Astrocyte of the hippocampus (primary cell): Measurements from ENCODE around the gene SYT8.
"Not testable (repeated sequence)": the region's sequence is repeated elsewhere in the genome, so short reads cannot be mapped to it uniquely, and the experiment has no call there.

Experiments
- DNase-seq: peaks from one replicate; pipeline ENCODE4 v3.0.0; 2011; ENCODE audit warnings: low read depth, low spot score

Gene SYT8

DNA sequence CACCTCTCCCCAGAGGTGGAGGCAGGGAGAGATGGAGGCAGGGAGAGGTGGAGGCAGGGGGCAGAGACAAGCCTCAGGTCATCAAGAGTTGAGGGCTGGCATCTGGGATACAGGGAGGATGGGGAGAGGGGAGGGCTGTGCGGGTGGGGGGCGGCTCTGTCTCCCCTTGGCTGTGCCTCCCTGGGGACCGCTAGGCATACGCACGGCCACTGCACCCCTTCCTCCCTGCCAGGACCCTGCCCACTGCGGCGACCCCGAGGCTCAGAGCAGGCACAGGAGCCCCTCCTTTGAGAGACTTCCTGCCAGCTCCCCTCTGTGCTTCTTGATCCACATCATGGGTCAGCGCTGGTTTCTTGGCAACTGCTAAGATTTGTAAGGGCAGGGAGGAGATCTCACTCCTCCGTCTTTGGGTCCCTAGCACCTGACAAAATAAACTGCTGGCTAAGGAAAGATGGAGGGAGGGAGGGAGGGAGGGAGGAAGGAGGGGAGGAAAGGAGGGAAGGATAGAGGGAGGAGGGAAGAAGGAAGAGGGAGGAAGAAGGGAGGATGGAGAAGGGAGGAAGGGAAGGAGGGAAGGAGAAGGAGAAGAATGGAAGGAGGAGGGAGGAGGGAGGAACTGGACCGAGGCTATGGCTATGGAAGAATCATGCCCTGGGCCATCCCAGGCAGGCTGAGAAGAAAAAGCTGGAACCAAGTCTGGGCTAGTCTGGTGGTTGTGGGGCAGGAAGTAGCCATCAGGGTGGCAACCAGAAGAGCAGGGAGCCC lies 38.4 kb downstream of the SYT8 start:
- DNase-seq: peak; percentile 41

GRCh38 chr11:1873813-1874150 lies 39.0 kb downstream of the SYT8 start:
- not testable (repeated sequence) for DNase-seq

GRCh38 chr11:1874441-1875092 lies 39.8 kb downstream of the SYT8 start:
- DNase-seq: not testable (repeated sequence)

DNA sequence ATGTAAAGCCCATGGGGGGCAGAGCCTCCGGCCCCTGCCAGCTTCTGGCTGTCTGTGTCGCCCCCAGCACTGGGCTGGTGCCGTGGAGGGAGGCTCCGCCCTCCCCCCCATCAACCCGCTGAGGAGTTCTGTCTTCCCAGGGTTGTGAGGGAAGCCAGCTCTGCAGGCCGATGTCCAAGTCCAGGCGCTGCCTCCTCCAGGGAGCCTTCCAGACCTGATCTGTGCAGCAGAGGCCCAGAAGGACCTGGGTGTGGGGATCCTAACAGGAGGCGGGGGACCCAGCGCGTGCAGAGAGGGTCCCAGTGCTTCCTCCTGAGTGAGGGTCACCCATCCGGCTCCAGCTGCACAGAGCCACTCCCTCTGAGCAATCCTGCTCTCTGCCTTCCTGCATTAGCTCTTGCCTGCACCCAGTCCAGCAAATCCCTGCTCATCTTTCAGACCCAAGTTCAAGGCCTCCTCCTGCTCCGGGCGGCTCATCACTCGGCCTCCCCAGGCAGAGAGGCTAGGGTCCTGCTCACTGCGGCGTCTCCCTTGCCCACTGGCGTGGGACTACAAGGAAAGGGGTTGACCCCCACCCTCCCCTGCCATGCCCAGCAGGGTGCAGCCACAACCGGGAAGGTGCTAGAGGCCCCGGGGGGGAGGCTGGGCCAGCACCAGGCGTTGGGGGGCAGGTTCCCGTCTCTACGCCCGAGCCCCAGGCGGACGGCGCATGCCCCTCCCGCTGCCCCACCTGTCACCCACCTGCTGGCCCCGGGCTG lies 40.5 kb downstream of the SYT8 start:
- DNase-seq: no peak

- DNase-seq: not testable (repeated sequence)
These were observed 41.1 kb downstream of the SYT8 start for GRCh38 chr11:1875851-1876301.

GRCh38 chr11:1876361-1877063 lies 41.7 kb downstream of the SYT8 start:
- DNase-seq: peak; percentile 56

DNA sequence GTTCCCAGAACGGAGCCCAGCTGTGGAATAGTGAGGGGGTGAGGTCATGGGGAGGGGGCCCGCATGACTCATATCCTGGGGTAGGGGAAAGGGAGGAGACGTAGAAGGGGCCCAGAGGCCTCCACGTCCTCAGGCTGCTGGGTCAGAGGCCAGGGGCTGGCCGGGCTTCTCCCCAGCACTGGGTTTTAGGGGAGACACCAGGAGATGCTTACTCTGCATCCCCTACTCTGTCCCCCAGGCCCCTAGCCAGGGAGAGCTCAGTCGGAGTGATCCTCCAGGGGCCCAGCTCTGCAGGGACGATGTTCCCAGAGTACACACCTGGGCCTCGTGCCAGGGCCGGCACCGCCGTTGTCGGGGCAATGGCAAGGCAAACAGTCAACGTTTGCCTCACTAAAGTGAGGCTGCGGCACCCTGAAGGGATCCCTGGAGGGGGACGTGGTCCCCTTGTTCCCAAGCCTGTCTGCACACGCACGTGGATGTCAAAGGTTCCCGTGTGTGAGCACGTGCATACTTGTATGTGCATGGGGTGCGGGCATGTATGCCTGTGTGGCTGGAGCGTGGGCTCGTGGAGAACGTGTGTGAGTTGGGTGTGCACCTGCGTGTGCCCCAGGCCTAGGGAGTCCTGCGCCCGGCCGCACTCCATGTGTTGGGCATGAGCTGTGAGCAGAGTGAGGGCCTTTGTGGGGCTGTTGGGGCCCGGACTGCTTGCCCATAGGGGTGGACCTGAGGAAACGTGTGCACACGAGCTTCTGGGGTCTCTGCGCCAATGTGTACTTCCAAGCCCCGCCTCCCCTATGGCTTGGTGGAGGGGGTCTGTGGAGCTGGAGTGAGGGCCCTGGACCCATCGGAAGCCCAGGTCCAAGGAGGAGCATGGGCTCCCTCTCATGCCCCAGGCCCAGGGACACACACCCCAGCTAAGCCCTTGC lies 42.7 kb downstream of the SYT8 start:
- peak; percentile 73 for DNase-seq

- no peak for DNase-seq
These were observed 43.6 kb downstream of the SYT8 start for GRCh38 chr11:1878137-1879031.

GRCh38 chr11:1879342-1879940 lies 44.7 kb downstream of the SYT8 start:
- DNase-seq: no peak

- DNase-seq: peak; percentile 37
These were observed 45.3 kb downstream of the SYT8 start for GRCh38 chr11:1879941-1880720.

DNA sequence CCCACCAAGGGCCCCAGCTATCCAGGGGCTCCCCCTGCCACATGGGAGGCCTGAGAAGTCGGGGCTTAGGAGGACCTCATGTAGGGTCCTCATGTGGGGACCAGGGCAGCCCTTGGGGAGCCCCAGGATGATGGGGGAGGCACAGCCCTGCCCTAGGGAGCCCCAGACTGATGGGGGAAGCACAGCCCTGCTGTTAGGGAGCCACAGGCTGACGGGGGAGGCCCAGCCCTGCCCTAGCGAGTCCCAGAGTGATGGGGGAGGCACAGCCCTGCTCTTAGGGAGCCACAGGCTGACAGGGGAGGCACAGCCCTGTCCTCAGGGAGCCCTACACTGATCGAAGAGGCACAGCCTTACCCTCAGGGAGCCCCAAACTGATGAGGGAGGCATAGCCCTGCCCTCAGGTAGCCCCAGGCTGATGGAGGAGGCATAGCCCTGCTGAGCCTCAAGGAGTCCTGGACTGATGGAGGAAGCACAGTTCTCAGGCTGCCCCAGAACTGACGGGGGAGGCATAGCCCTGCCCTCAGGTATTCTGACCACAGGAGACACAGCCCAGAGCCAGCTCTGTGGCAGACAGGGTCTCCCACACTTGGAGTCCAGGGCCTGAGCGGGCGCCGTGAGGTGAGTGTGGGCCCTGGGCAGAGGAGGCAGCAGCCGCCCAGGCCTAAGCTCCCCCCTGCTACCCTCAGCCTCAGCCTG lies 46.1 kb downstream of the SYT8 start:
- no peak for DNase-seq

DNA sequence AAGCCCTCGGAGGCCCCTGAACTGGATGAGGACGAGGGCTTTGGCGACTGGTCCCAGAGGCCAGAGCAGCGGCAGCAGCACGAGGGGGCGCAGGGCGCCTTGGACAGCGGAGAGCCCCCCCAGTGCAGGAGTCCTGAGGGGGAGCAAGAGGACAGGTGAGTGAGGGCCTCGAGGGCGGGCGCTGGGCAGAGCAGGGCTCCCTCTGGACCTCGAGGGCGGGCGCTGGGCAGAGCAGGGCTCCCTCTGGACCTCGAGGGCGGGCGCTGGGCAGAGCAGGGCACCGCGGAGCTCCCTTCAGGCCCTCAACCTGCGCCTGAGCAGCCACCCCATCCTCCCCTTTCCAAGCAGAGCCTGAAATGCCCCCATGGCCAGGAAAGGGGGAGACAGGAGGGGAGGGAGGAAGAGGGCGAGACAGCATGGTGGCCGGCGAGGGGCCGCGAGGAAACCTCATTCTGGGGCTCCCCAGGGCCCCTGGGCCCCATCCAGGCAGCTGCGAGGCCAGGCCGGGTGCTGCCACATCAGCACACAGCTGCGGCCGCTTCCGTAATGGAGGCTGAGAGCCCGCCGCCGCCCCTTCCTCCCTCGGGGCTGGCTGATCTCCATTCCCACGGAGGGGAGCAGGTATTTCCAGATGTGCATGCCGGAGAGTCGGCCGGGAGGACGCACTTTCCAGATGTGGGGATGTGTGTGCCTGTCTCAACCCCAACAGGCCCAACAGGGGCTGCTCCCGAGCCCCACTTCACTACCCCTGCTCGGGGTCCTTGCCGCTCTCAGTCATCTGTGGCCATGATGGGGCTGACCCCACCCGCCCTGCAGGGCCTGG lies 46.9 kb downstream of the SYT8 start:
- DNase-seq: no peak

GRCh38 chr11:1882265-1883238 lies 47.8 kb downstream of the SYT8 start:
- peak; percentile 89 for DNase-seq

GRCh38 chr11:1883346-1884302 lies 48.8 kb downstream of the SYT8 start:
- DNase-seq: no peak

GRCh38 chr11:1884303-1884700 lies 49.5 kb downstream of the SYT8 start:
- no peak for DNase-seq
